NK-92 (cell line): ENCODE data around the gene SCAMP1.
"Not testable (repeated sequence)": the region's sequence is repeated elsewhere in the genome, so short reads cannot be mapped to it uniquely, and the experiment has no call there.

ENCODE experiments used
- DNase-seq: peaks from one replicate; lab custom pipeline; 2025; ENCODE audit not compliant: unreplicated experiment; lab: John Stamatoyannopoulos, UW

The SCAMP1 gene, protein sequence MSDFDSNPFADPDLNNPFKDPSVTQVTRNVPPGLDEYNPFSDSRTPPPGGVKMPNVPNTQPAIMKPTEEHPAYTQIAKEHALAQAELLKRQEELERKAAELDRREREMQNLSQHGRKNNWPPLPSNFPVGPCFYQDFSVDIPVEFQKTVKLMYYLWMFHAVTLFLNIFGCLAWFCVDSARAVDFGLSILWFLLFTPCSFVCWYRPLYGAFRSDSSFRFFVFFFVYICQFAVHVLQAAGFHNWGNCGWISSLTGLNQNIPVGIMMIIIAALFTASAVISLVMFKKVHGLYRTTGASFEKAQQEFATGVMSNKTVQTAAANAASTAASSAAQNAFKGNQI

DNA sequence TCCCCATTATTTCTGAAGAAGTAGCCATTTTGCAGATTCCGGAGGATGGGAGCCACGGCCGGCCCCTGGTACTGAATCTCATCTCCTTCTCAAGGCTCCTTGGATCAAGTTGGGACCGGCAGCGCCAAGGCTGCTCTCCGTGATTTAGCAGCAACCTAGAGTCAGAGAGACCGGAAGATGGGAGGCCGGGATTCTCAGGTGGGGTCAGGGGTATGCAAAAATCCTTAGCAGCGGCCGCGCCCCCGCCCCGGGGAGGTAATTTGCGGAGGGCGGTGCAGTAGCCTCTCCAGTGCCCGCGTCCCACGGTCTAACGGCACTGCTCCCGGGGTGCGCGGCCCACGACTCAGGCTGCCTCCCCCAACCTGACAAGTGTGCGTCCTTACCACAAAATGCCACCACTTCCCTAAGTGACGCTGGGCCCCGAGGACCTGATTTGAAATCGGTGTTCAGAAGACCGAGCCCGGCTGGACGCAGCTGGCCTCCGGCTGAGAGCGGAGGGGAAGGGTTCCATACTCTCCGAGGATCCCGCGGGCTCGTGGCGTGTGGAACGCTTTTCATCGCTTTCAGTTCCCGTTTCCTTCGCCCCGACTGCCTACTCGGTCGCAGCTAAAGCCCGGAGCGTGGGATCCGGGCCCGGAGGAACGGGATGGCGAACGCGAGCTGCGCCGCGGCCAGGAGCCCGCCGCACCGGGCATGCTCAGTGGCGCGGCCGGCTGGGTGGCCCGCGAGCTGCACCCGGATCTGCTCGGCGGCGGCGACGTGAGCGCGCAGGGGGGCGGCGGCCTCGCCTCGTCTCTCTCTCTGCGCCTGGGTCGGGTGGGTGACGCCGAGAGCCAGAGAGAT lies at the start of gene SCAMP1:
SCAMP1 (plus strand) TSS at position 787 of the 843 bp plus-strand sequence; CDS start at position 842, 55 bp downstream.
- DNase-seq, result peak; percentile 11

DNA sequence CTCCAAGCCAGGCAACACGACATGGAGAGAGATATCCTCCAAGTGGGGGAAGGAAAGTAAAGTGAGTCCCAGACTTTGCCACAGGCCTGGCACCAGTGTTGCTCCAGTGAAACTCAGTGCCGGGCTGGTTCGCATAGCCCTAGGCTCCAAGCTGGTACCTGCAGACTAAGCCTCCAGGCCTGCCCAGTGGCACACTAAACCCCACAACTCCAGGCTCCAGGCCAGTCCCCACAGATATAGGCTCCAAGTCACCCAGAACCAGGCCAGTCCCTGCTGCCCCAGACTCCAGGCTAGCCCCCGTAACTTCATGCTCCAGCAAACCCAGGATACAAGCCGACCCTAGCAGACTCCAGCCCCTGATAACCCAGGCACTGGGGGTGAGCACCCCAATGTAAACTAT lies 42.9 kb upstream of the SCAMP1 start:
- no peak for DNase-seq

DNA sequence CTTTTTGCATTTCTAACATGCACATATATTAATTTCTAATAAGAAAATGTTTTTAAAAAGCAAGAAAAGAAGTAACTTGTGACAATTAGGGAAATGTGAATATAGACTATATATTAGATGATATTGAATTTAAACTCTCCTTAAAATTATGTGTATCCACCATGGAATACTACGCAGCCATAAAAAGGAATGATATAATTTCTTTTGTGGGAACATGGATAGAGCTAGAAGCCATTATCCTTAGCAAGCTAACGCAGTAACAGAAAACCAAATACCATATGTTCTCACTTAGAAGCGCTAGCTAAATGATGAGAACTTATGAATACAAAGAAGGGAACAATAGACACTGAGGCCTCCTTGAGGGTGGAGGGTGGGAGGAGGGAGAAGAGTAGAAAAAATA lies 42.1 kb upstream of the SCAMP1 start:
- no peak for DNase-seq

DNA sequence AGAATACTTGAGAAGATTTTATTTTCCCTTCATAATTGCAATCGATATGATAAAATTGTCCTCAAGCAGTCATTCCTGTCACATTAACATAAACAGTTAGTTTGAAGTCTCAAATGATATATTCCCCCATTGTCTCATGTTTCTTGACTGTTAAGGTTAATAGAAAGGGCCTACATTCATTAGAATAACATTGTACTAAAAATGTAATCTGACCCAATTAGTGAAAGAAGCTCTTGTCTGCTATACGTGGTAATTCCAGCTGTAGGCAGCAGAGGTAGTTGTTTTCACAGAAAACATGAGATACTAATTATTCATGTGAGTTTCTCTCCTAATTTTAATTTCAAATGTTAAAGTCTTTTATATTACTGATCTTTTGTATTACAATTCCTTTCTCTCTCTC lies 40.0 kb upstream of the SCAMP1 start:
- DNase-seq, result no peak

DNA sequence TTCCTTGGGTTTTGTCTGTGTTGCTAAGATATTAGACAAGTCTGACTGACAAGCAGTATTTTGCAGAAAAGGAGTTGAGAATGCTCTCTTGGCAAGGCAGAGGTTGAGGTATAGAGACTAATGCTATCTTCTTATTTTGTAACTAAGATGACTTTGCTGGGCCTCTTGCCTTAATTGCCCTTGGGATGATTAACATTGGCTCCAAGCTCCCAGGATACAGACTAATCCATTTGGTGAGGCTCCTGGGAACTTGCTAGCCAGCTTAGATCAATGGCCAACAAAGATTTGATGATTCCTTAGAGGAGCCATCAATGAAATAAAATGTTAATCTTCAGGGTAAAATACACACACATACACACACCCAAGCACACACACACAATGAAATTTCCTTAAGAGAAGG lies 37.2 kb upstream of the SCAMP1 start:
- DNase-seq, result no peak

DNA sequence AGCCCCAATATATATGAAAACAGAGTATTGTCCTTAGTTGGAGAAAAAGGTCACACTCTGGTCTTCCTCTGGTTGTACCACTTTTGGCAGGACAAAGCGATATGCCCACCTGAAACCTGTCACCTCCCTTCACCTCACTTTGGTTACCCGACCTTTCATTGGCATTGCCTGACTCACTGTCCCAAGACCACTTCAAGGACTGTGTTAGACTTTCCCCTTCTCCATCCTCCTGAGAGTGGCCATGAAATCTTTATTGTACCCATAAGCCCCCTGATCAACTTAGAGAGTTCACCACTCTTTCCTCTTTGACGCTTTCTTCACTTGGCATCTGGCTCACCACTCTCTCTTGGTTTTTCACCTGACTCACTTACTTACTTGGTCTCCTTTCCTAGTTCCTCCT lies 33.5 kb upstream of the SCAMP1 start:
- no peak for DNase-seq

DNA sequence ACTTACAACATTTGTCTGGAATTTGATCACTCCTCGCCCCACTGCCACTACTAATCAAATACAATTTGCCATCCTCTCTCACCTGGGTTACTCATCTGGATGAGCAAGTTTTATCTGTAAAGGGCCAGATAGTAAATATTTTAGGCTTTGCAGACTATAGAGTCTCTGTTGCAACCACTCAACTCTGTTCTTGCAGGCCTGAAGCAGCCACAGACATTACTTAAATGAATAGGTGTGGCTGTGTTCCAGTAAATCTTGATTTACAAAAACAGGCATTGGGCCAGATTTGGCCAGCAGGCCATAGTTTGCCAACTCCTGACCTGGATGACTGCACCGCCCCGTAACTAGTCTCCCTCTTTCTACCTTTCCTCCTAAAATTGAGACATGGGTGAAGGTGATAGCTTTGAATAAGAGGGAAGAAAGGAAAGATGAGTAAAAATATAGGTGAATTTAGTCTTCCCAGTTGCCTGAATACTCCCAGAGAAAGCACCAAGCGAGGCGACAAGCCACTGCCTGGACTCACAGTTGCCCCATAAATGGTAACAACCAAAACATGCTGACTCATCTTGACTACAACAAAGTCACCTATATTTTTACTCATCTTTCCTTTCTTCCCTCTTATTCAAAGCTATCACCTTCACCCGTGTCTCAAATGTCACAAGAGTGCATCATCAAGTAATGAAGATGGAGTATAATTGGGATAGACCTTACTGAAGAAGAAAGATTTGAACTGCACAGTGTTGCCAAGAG lies 32.5 kb upstream of the SCAMP1 start:
- DNase-seq, result no peak

DNA sequence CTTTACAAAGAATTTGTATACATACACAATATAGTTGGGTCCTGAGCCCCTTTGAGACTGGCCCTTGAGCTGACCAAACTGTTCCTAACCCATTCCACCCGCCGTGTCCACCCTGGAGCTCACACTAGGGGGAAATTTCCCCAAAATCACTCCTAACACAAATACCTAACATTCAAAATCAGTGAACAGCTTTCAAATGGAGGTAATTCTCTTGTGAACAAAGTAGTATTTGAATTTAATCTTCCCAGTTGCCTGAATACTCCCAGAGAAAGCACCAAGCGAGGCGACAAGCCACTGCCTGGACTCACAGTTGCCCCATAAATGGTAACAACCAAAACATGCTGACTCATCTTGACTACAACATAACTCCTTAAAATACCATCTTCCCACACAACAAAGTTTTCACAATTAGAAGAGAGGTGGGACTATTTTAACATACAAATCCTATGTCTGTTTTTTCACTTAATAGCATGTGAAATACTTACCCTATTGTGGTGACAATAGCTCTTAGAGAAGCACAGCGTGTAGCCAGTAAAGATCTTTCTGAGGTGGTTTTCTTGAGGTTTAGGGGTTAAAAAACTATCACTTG lies 31.7 kb upstream of the SCAMP1 start:
- DNase-seq, result no peak

DNA sequence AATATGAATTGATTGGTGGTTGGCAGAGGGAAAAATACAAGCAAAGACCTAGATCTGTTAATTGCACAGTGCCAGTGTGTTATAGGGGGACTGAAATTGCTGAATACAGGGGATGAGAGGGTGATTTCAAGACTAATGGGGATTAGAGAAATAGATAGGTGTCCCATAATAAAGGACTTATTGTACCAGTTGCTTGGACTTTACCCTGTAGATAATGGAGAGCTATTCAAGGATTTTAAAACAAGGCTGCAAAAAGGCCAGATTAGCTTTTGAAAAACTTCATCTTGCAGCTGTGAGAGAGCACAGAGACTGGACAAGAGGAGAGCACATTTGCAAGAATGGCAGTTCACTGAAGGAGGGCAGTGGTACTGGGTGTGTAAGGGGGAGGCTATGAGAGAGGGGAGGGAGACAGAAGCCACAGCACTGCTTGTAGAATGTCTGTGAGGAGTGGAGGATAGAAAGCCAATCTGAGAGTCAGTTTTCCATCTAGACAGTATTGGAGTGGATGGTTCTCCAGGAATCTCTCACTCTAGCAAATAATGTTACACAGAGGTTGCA lies 28.8 kb upstream of the SCAMP1 start:
- no peak for DNase-seq

DNA sequence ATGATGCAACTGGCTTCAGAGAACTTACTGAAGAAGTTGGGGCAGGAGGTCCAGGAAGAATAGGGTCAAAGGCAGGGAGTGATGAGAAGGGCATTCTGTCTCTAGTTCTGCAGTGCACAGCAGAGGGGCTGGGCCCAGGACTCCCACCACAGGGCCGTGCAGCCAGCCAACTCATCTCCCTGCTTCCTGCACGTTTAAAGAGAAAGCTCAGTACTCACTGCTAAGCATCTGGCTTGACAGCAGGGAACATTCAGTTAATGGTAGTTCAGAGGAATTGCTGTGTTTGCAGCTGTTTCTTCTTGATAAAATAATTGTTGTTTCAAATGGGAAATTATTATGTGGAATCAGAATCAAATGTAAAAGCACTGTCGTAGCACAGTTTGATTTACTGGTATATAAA lies 25.6 kb upstream of the SCAMP1 start:
- no peak for DNase-seq

DNA sequence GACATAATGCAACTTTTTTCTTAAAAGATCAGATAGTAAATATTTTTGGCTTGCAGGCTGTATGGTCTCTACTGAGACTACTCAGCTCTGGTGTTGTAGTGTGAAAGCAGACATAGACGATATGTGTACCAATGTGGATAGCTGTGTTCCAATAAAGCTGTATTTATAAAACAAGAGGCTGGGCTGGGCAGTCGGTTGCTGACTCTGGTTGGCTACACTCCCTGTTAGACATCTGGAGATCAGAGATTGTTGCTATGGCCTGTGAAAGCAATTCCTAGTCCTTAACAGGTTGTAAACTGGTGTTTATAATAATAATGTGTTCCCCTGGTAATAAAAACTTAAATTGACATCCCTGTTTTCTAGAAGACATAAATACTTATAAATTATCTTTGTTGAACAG lies 24.4 kb upstream of the SCAMP1 start:
- DNase-seq, result no peak

DNA sequence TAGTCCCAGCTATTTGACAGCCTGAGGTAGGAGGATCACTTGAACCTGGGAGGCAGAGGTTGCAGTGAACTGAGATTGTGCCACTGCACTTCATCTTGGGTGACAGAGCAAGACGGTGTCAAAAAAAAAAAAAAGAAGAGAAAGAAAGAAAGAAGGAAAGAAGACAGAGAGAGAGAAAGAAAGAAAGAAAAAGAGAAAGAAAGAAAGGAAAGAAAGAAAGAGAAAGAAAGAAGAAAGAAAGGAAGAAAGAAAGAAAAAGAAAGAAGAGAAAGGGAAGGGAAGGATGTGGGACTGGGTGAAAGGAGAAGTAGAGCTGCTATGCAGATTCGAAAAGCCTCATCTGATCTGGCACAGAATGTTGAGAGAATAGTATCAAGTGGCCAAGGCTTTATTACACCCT lies 23.7 kb upstream of the SCAMP1 start:
- DNase-seq, result no peak

DNA sequence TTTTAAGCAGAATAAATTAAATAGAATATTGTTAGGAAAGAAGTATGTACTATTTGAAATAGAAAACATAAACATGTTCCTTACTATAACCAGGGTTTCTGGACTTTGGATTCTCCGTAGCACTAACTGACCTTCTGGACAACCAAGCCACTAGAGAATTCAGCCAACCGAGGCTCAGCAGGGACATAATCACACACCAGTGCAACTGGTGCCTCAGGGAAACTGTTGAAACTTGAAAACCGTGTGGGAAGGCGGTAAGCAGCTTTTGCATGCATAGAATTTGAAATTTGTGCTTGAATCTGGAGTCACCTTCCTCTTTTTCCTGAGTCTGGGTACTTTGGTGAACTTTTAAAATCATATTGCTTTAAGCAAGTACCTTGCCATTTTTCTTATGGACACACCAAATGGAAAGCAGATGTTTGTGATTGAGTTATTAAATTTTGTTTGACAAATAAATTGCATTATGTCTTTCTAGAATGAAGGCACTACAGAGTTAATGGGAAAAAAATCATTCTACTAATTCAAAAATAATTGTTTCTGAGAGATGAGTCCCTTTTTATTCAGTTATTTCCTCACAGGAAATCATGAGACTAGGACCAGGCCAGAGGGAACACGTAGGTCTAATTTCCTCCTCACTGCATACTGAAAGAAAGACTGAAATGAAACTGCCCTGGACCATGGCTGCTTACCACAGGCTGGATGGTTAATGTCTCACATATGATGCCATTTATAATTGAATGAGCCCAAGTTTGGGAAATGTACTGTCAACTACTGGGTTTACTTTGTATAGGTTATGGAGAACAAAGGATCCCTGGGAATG lies 20.6 kb upstream of the SCAMP1 start:
- DNase-seq, result no peak

DNA sequence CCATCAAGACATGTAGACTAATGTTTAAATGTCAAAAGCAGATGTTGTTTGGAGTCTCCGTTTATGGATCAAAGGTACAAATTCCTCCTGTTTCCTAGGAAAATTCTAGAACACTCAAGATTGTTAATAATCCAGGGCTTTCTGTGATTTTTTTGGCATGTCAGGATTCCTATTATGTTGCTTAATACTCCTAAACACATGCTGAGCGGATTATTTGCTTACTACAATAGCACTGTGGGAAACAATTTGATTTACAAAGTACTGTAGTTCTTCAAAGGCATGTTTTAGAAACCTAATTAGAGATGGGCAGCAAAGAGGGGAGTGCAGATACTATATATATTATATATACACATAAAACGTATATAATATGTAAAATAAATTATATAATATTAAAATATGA lies 19.0 kb upstream of the SCAMP1 start:
- no peak for DNase-seq

DNA sequence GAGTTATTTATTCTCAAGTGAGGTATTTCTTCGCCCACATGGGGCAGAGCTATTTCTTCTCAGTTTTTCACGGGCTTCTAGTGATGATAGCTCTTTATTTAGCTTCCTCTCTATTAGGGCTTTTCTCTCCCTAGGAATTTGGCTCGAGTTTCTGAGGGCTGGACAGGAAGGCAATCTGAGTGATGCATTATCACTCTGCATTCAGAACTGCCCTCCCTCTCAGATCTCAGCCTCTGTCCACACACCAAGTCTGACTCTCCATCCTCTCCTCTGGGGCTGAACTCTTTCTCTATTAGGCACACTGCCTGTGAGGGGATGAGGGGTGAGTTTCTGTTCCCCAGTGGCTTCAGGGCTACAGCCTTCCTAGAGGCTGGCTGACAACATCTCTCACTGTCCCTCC lies 14.9 kb upstream of the SCAMP1 start:
- no peak for DNase-seq

DNA sequence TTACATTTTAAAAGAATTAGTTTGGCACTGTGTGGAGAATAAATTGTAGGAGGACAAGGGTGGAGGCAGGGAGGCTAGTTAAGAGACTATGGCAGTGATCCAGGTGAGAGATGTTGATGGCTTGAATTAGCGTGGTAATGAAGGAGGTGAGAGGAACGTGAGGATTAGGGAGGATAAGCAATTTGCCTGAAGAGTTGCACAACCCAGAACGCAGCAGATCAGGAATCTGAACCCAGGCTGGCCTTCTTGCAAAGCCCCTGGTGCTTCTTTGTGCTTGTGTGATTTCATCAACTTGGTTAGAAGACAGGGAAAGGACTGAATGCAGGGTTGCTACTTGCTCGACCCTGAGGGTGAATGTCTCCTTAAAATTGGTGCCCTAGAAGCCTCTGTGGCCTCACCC lies 6.9 kb upstream of the SCAMP1 start:
- DNase-seq, result no peak

DNA sequence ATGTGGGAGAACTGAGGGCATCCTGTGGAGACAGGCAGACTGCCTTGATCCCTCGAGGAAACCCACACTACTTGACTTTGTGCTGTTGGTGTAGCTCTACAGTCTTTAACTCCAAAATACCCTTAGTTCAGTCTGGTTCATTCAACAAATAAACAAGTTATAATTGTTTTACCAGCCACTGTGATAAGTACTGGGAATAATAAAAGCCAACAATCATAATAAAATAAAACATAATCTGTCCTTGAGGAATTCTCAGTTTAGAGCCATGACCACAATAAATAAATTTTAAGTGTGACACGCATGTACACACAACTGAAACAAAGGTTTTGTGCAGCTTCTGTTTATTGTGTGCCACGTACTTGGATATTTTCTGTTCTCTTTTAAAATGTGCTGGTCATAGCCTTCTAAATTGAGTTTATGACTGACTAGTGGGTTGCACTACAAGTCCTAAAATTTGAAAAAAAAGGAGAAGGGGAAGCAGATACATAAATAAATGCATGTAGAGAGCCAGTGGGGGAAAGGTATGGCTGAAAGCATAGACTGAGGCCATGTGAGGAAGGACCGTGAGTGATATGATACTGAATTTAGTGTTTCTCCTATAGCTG lies 6.2 kb upstream of the SCAMP1 start:
- DNase-seq, result no peak

DNA sequence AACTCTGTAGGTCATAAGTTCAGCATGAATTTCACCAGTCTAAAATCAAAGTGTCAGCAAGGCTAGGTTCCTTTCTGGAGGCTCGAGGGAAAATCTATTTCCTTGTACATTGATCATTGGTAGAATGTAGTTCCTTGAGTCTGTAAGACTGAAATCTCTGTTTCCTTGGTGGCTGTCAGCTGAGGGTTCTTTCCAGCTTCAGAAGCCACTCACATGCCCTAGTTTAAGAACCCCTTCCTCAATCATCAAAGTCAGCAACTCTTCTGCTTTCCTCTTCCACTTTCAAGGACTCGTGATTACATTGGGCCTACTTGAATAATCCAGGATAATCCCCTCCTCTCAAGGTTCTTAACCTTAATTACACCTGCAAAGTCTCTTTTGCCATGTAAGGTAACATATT lies 4.9 kb upstream of the SCAMP1 start:
- no peak for DNase-seq

DNA sequence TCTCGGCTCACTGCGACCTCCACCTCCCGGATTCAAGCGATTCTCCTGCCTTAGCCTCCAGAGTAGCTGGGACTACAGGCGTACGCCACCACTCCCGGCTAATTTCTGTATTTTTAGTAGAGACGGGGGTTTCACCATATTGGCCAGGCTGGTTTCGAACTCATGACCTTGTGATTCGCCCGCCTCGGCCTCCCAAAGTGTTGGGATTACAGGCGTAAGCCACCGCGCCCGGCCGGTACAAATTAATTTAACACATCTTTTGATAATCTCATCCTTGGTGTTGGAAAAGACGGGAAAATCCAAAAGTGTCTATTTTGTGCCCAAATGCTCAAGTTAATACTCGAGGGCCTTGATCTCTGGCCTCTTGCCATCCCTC lies 974 bp upstream of the SCAMP1 start:
- DNase-seq, result not testable (repeated sequence)

DNA sequence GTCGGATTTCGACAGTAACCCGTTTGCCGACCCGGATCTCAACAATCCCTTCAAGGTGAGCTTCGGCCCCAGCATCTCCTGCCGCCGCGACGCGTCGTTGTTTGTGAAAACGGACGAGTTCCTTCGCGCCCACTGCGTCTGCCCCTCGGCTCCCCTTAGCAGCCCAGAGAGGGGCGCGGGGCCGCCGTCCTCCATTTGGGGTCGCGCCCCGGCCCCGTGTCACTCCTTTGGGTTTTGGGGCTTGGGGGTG lies 182 bp downstream of the SCAMP1 start:
- no peak for DNase-seq
